Smooth muscle cell of trachea (primary cell): ENCODE data around the gene CGB1. TPM values are rescaled to one million over a fixed set of nuclear protein-coding genes. Genes with fewer than 3 reads are reported as not detected.

ENCODE experiments used
- total RNA-seq: library from RNA; depleted of rRNA; stranded (reverse); fragments of >200 nt; gene quantifications from 2 replicates; pipeline ENCODE4 v1.2.1, GENCODE V29; 2014

CGB1 gene
- not detected in 2 replicates for total RNA-seq

DNA sequence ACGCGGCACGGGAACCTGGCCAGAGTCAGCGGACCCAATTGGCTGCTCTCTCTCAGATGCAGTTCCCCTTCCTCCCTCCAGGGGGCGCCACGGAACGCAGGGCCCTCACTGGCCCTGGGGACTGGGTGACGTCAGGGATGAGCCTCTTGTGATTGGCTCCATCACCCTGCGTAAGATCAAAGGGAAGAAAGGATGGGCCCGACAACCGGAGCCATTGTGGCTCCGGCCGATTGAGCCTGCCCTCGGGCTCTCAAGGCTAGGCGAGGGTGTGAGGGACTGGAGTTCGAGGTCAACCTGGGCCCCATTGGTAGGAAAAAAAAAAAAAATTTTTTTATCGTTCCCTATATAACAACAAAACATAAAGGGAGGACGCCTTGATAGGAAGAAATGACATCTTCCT, at the start of gene CGB1:
TSS of gene CGB1 (minus strand) at position 81 of the 400 bp plus-strand sequence. CDS start 184 bp downstream, outside the sequence.

DNA sequence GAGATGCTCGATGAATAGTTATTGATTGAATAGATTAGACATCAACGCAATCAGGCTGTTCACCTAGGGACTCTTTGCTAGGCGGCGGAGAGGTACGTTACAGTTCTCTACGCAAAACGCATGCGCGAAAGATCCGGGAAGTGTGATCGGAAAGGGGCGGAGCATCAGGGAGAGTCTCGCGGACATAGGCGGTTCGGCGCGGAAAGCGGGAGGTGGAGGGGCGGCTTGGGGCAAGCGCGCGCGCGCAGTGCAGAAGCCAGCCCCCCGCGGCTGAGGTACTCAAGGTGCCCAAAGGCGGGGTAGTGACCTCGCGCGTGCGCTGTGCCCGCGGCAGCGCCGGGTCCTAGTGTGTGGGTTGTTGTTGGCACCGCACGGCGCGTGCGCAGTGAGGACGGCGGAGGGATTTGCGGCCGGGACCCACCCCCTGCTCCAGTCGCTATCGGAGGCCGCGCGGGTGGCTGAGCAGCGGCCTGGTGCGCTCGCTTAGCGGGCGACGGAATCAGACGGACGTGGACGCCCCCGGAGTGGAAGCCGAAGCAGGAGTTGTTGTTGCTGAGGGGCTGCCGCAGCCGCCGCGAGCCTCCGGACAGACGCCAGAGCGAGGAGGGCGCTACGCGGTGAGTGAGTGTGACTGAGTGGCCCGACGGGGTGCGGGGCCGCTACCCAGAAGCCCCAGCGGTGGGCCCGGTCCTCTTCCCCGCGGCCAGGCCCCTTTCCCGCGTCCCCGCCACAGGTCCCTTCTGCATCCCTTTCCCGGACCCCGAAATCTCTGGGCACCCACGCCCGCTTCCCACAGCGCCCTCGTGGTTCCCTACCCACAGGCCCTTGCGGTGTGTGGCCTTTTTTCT, 48.5 kb upstream of the CGB1 start, which contains the start of gene SNRNP70:
TSS of gene SNRNP70 (plus strand) at position 432 of the 848 bp plus-strand sequence. CDS start 964 bp downstream, outside the sequence.

DNA sequence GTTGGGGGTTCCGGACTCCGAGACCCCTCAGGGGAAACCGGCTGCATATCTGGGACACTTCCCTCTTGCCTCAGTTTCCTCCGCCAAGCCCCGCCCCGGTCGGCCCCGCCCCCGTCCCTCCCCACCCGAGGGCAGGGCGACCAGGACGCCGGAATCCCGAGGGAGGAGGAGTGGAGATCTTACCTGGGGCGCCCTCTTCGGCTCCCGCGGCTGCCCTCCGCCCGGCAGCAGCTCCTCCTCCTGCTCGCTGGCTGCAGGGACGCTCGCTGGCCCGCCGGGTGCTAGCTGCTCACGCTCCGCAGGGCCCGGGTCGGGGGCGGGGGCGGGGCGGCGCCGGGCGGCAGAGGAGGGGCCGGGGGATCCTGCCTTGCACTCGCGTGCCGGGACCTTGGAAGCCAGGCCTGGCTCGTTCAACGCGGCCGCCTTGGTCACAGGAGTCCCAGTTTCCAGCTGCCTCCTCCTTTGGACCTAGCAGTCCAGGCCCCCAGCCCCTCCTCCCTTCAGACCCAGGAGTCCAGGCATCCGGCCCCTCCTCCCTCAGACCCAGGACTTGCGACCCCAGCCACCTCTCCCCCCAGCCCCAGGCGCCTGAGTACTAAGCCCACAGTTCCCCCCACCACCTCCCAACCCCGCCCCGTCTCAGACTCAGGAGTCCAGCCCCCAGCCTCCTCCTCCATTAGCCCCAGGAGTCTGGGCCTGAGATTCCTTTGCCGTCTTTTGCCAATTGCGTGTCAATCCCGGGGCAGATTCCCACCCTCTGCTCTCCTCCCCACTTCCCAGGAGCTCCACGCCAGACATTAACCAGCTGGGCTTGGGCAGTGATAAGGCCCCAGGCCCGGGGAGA, 28.3 kb upstream of the CGB1 start, which contains the start of gene NTF4:
TSS of gene NTF4 (minus strand) at position 51 of the 844 bp plus-strand sequence. CDS start 2,821 bp downstream, outside the sequence.

DNA sequence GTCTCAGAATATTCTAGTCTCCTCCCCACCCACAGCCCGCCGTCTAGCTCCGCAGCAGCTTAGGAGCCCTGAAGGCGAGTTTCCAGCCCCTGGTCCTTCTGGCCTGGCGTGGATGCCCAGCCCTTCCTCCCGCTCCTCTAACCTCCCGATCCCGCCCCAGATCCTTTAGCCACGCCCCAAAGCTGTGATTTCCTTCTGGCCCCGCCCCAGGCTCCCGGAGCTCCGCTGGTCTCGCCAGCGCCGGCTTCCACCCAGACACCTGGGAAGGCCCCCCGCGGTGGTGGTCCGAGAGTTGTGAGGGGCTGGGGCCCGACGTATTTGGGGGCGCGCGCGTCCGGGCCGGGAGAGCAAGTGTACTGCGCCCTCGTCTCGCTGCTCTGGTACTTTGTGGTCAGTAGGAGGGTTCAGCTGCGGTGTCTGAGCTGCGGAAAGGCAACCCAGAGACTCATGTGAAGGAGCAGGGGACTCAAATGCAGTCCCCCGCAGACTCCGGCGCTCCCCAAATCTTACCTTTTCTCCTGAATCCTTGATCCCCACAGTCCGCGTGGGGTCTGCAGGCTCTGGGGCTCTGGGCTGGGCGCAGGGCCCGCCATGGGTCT, 21.0 kb upstream of the CGB1 start, which contains the start of gene CGB7:
TSS of gene CGB7 (minus strand) at position 114 of the 599 bp plus-strand sequence. CDS start 2,374 bp downstream, outside the sequence.

DNA sequence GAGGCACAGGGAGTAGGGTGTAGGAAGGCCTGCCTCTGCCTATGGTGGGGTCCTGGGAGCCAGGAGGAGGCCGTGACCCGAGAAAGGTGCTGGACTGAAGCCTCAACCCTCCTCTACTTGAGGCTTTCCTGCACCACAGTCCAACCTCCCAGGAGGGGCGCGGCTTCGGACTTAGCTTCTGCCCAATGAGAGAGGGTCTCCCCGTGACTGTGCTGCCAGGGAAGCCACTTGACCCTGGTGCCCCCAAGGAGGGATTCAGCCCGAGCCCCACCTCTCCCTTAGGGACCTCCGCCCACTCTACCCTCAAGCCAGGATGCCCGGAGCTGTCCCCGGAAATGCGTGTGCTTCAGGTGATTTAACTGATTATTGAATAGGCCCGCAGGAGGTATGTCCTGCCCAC, 12.3 kb upstream of the CGB1 start, which contains the start of gene CGB8:
TSS of gene CGB8 (minus strand) at position 101 of the 400 bp plus-strand sequence. CDS start 372 bp downstream, outside the sequence.

DNA sequence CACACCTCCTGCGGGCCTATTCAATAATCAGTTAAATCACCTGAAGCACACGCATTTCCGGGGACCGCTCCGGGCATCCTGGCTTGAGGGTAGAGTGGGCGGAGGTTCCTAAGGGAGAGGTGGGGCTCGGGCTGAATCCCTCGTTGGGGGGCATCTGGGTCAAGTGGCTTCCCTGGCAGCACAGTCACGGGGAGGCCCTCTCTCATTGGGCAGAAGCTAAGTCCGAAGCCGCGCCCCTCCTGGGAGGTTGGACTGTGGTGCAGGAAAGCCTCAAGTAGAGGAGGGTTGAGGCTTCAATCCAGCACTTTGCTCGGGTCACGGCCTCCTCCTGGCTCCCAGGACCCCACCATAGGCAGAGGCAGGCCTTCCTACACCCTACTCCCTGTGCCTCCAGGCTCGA, 6.9 kb upstream of the CGB1 start, which contains the start of gene CGB5:
TSS of gene CGB5 (plus strand) at position 301 of the 400 bp plus-strand sequence. CDS start 362 bp downstream, outside the sequence.

DNA sequence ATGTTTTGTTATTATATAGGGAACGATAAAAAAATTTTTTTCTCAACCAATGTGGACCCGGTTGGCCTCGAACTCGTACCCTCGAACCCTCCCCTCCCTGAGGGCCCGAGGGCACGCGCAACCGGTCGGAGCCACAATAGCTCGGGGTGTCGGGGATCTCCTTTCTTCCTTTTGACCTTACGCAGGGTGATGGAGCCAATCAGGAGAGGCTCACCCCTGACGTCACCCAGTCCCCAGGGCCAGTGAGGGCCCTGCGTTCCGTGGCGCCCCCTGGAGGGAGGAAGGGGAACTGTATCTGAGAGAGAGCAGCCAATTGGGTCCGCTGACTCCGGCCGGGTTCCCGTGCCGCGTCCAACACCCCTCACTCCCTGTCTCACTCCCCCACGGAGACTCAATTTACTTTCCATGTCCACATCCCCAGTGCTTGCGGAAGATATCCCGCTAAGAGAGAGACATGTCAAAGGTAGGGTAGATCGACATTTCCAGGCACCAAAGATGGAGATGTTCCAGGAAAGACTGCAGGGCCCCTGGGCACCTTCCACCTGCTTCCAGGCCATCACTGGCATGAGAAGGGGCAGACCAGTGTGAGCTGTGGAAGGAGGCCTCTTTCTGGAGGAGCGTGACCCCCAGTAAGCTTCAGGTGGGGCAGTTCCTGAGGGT, 4.9 kb downstream of the CGB1 start, which contains the start of gene CGB2:
TSS of gene CGB2 (plus strand) at position 249 of the 660 bp plus-strand sequence. CDS start at position 455, 206 bp downstream.

DNA sequence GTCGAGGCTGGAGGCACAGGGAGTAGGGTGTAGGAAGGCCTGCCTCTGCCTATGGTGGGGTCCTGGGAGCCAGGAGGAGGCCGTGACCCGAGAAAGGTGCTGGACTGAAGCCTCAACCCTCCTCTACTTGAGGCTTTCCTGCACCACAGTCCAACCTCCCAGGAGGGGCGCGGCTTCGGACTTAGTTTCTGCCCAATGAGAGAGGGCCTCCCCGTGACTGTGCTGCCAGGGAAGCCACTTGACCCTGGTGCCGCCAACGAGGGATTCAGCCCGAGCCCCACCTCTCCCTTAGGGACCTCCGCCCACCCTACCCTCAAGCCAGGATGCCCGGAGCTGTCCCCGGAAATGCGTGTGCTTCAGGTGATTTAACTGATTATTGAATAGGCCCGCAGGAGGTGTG, 12.5 kb downstream of the CGB1 start, which contains the start of gene CGB3:
TSS of gene CGB3 (minus strand) at position 101 of the 400 bp plus-strand sequence. CDS start 362 bp downstream, outside the sequence.

DNA sequence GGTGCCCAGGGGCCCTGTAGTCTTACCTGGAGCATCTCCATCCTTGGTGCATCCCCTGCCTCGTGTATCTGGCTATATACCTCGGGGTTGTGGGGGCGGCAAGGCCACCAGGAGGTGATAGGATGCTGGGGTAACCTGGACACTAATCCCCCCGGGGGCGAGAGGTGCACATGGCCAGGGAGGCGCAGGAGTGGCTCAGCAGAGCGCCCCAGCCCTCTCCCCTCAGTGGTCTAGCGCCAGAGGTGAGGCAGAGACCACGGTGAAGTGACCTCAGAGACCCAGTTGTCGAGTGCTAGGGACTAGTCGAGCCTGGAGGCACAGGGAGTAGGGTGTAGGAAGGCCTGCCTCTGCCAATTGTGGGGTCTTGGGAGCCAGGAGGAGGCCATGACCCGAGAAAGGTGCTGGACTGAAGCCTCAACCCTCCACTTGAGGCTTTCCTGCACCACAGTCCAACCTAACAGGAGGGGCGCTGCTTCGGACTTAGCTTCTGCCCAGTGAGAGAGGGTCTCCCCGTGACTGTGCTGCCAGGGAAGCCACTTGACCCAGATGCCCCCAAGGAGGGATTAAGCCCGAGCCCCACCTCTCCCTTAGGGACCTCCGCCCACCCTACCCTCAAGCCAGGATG, 19.5 kb downstream of the CGB1 start, which contains the start of gene LHB:
TSS of gene LHB (minus strand) at position 51 of the 625 bp plus-strand sequence. CDS start at position 41, 10 bp downstream.

DNA sequence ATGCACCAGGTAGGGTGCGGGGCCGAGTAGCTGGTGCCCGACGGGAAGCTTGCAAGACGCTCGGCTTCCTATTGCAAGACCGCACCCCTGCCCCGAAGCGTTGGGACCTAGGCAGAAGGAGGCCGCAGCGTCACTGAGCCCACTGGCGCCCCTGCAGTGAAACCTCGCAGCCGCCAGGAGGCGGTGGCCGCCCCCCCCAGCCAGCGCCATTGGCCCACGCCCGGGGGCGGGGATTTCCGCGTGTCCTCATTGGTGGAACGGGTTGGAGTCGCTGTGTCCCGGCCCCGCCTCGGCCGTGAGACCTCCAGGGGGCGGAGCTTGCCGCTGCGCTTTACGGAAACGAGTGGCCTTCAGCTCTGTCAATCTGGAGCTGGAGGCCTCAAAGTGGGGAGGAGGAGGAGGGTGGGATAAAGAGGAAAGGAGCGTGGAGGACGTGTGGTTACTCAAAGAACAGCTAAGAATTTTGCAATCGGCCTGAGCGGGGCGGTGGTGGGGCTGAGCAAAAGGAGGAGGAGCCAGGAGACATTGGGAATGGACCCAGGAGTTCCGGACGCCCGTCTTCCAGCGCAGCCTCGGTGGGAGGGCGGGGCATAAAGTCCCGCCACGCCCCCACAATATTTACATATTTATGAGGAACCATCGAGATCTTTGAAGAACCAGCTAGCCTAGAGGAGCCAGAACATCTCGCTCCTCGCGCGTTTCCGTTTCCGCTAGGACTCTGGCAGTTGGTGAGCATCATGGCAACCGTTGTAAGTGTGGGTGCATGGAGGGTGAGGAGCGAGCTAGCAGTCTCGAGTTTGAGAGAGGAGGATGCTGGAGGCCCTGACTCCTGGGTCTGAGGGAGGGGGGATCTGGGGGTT, 43.3 kb downstream of the CGB1 start, which contains the start of the genes GYS1 and RUVBL2:
TSS of gene GYS1 (minus strand) at position 135 of the 860 bp plus-strand sequence. CDS start 197 bp downstream, outside the sequence.
TSS of gene RUVBL2 (plus strand) at position 713 of the 860 bp plus-strand sequence. CDS start at position 738, 25 bp downstream.

Other genes with a start within 250 kb of the CGB1 start
- 46.4 and 51.6 TPM in 2 replicates for gene BCAT2, start 225.9 kb downstream of the CGB1 start, total RNA-seq
- gene HSD17B14, start 200.4 kb downstream of the CGB1 start, total RNA-seq: 6.0 TPM in 2 replicates
- 33.5 and 35.4 TPM in 2 replicates for gene PLEKHA4, start 168.3 kb downstream of the CGB1 start, total RNA-seq
- gene PPP1R15A, start 164.5 kb downstream of the CGB1 start, total RNA-seq: 70.0 and 111 TPM in 2 replicates
- 0.44 and 1.7 TPM in 2 replicates for gene TULP2, start 138.2 kb downstream of the CGB1 start, total RNA-seq
- gene NUCB1, start 136.6 kb downstream of the CGB1 start, total RNA-seq: 185 and 330 TPM in 2 replicates
- not detected in 2 replicates for gene DHDH, start 103.2 kb downstream of the CGB1 start, total RNA-seq
- 84.1 and 144 TPM in 2 replicates for gene BAX, start 82.0 kb downstream of the CGB1 start, total RNA-seq
- 3,972 and 15,717 TPM in 2 replicates for gene FTL, start 71.6 kb downstream of the CGB1 start, total RNA-seq
- 41.5 and 53.4 TPM in 2 replicates for gene GYS1, start 43.6 kb downstream of the CGB1 start, total RNA-seq
- 175 and 353 TPM in 2 replicates for gene RUVBL2, start 43.0 kb downstream of the CGB1 start, total RNA-seq
- not detected in 2 replicates for gene LHB, start 19.8 kb downstream of the CGB1 start, total RNA-seq
- not detected in 2 replicates for gene CGB3, start 12.6 kb downstream of the CGB1 start, total RNA-seq
- gene CGB2, start 5.0 kb downstream of the CGB1 start, total RNA-seq: not detected in 2 replicates
- gene CGB5, start 7.0 kb upstream of the CGB1 start, total RNA-seq: not detected in 2 replicates
- gene CGB8, start 12.2 kb upstream of the CGB1 start, total RNA-seq: not detected in 2 replicates
- not detected in 2 replicates for gene CGB7, start 20.9 kb upstream of the CGB1 start, total RNA-seq
- gene NTF4, start 27.9 kb upstream of the CGB1 start, total RNA-seq: not detected in 2 replicates
- not detected in 2 replicates for gene KCNA7, start 35.8 kb upstream of the CGB1 start, total RNA-seq
- gene SNRNP70, start 48.6 kb upstream of the CGB1 start, total RNA-seq: 116 and 242 TPM in 2 replicates
- 6.3 and 7.4 TPM in 2 replicates for gene LIN7B, start 77.5 kb upstream of the CGB1 start, total RNA-seq
- 0.99 TPM in 1 of 2 replicates, not detected in the other for gene C19orf73, start 82.2 kb upstream of the CGB1 start, total RNA-seq
- 1.0 and 1.5 TPM in 2 replicates for gene PPFIA3, start 82.6 kb upstream of the CGB1 start, total RNA-seq
- gene HRC, start 118.5 kb upstream of the CGB1 start, total RNA-seq: not detected in 2 replicates
- gene TRPM4, start 120.9 kb upstream of the CGB1 start, total RNA-seq: 23.0 and 27.0 TPM in 2 replicates